ENCODE data around the gene ADAMTS9. TPM values are rescaled to one million over a fixed set of nuclear protein-coding genes. Genes with fewer than 3 reads are reported as not detected.
A peak's percentile ranks its signal among the peaks of the same experiment; 100 is the strongest.

The ADAMTS9 gene
- total and polyA plus RNA-seq, 8 donors: 36.3 to 78.0 (median 56.7) TPM

GRCh38 chr3:64631951-64632350 is 55.8 kb downstream of the ADAMTS9 start:
- Histone ChIP-seq H3K4me1 (no peaks in the 10 kb centered on the region), H3K27ac (no peak overlapping the region), H3K4me3 (no peak overlapping the region), H3K9me3 (no peaks in the 10 kb centered on the region), H3K36me3 (peaks cover 0 to 65% of the 10 kb centered on the region in 2 donors), H3K27me3 (no peaks in the 10 kb centered on the region)
- TF ChIP-seq CTCF (IDR thresholded peaks at IDR 0.05): no peak
- ATAC-seq: no peak
- intact Hi-C loops (cut with DNase I): no loop called here
- no peak for DNase-seq

GRCh38 chr3:64627471-64628321 is 60.1 kb downstream of the ADAMTS9 start:
- Histone ChIP-seq H3K27me3 (no peaks in the 10 kb centered on the region), H3K9me3 (no peaks in the 10 kb centered on the region), H3K4me1 (no peaks in the 10 kb centered on the region), H3K36me3 (peaks cover 0 to 72% of the 10 kb centered on the region in 2 donors), H3K4me3 (no peak overlapping the region), H3K27ac (no peak overlapping the region)
- DNase-seq (no peak), ATAC-seq (peak; percentile 74)
- intact Hi-C loops (cut with DNase I): no loop called here
- no peak for TF ChIP-seq CTCF (IDR thresholded peaks at IDR 0.05)

- TF ChIP-seq CTCF (IDR thresholded peaks at IDR 0.05): no peak
- H3K36me3 ChIP-seq: peaks cover 0 to 75% of the 10 kb centered on the region in 2 donors
- no peak overlapping the region for H3K4me3 ChIP-seq
- ATAC-seq: no peak
- no peaks in the 10 kb centered on the region for H3K27me3 ChIP-seq
- intact Hi-C loops (cut with DNase I): no loop called here
- H3K9me3 ChIP-seq: no peaks in the 10 kb centered on the region
- no peak overlapping the region for H3K27ac ChIP-seq
- no peaks in the 10 kb centered on the region for H3K4me1 ChIP-seq
- DNase-seq: no peak
Observed at GRCh38 chr3:64627042-64627441, 60.8 kb downstream of the ADAMTS9 start.

GRCh38 chr3:64625381-64625780 is 62.4 kb downstream of the ADAMTS9 start:
- Histone ChIP-seq H3K4me1 (no peaks in the 10 kb centered on the region), H3K27me3 (no peaks in the 10 kb centered on the region), H3K27ac (no peak overlapping the region), H3K9me3 (no peaks in the 10 kb centered on the region), H3K4me3 (no peak overlapping the region), H3K36me3 (peaks cover 0 to 75% of the 10 kb centered on the region in 2 donors)
- TF ChIP-seq CTCF (IDR thresholded peaks at IDR 0.05): no peak
- intact Hi-C loops (cut with DNase I): no loop called here
- ATAC-seq (no peak), DNase-seq (no peak)

GRCh38 chr3:64623125-64623524 is 64.7 kb downstream of the ADAMTS9 start:
- ATAC-seq (no peak), DNase-seq (no peak)
- no peak for TF ChIP-seq CTCF (IDR thresholded peaks at IDR 0.05)
- Histone ChIP-seq H3K9me3 (peaks cover 0 to 3% of the 10 kb centered on the region in 2 donors), H3K27me3 (no peaks in the 10 kb centered on the region), H3K4me1 (no peaks in the 10 kb centered on the region), H3K36me3 (peaks cover 0 to 76% of the 10 kb centered on the region in 2 donors), H3K27ac (no peak overlapping the region), H3K4me3 (no peak overlapping the region)
- intact Hi-C loops (cut with DNase I): no loop called here

Measured in left lung (tissue), 10 donors.